ENCODE results near the gene NBAS.

Gene NBAS

GRCh38 chr2:15155959-15156574 is 405.1 kb downstream of the NBAS start:
- no peak for DNase-seq

DNA sequence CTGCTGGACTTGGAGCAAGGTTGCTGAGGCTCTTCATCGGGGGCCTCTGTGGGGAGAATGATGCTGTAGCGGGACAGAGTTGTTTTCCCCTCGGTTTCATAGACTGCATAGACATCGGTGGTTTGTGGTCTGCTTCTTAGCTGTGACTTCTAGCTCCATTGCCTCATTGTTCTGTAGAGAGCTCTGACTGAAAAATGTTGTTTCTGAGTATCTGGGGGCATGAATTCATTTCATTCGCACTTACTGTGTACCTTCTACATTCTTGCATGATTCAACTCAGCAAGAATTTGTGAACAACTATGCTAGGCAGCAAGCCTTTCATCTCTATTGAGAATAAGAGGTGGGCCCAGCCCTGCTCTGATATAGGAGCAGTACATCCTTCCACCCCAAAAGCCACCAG is 406.8 kb downstream of the NBAS start:
- no peak for DNase-seq

DNA sequence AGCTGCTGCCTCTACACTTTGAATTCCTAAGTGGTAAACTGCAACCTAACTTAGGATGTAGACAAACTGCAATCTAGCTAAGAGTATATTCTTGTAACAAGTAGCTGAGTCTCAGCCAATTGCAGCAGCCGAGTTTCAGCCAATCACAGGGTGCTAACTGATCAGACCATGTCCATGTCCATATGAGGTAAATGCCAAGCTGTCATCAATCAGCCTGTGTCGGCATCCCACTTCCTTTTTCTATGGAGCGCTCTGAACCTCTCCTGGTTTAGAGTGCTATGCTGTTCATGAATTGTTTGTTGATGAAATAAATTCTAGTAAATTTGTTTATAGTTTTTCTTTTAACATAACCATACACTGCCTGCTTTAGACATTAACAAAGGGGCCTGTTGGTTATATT is 408.8 kb downstream of the NBAS start:
- DNase-seq, result no peak

- no peak for DNase-seq
Observed at GRCh38 chr2:15149063-15149462, 412.1 kb downstream of the NBAS start.

GRCh38 chr2:15147591-15147990 is 413.5 kb downstream of the NBAS start:
- DNase-seq, result no peak

DNA sequence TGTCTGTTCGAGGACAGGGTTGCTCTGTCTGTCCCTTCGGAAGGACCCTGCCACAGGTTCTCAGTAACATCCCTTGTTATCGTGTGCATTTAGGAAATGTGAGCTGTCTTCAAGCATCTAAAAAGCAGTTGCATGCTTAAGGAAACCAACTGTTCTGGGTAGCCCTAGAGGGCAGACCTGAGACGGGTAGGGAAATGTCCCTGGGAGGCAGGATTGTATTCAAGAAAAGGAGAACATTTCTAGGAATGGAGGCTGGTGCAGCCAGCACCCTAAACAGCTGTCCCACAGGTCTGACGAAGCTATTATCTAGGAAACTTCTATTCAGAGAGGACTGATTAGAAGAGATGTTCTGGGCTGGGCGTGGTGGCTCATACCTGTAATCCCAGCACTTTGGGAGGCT is 414.2 kb downstream of the NBAS start:
- DNase-seq, result no peak

GRCh38 chr2:15145919-15146318 is 415.2 kb downstream of the NBAS start:
- DNase-seq, result no peak

GRCh38 chr2:15145046-15145817 is 415.9 kb downstream of the NBAS start:
- no peak for DNase-seq

DNA sequence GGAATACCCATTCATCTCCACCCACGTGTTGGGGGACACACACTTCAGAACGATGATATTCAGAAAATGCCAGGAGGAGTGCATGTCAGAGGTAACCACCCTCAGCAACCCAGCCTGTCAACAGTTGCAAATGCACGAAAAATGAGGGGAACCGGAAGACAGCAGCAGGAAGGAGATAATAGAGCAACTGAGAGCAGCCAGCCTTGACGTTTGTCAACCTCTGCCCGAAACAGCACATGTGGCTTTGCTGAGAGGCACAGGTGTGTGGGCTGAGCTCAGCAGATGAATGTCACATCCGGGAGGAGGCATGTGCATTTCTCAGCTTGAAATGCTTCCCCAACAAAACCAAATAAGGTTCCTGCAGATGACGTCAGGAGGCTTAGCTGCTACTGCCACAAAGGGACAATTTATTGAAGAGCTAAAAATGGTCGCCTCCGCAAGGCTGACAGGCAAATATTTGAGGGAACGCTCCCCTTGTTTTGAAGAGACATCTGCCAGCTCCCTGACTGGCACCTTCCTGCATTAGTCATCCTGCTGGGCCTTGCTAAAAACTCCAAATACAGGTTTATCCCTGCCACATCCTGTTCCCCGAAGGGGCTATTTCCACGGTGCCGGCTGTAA is 419.0 kb downstream of the NBAS start:
- no peak for DNase-seq

- DNase-seq, result no peak
Observed at GRCh38 chr2:15141211-15141610, 419.9 kb downstream of the NBAS start.

DNA sequence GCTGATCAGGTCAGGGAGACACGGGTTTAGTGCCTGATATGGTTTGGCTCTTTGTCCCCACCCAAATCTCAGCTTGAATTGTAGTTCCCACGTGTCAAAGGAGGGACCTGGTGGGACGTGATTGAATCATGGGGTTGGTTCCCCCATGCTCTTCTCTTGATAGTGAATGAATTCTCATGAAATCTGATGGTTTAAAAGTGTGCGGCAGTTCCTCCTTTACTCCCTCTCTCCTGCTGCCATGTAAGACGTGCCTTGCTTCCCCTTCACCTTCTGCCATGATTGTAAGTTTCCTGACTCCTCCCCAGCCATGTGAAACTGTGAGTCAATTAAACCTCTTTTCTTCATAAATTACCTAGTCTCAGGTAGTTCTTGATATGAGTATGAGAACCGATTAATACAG is 424.5 kb downstream of the NBAS start:
- no peak for DNase-seq

DNA sequence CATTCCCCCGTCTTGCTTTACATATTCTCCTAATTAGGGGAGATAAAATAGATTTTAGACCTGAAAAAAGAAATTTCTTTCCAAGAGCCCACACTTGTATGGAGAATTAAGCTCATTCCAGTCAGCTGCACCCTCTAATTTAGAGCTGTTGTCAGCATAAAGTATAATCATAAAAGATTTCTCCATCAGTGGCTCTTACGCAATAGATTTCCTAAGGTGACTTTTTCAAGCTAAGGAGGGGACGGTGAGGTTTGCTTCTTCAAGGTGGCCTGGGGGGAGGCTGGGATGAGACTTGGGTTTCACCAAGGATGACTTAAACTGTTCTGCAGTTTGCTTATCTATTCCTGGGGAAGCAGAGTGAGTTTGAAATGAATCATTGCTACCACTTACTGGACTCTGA is 426.2 kb downstream of the NBAS start:
- DNase-seq, result no peak

- DNase-seq, result no peak
Observed at GRCh38 chr2:15133461-15133860, 427.7 kb downstream of the NBAS start.

GRCh38 chr2:15128846-15129245 is 432.3 kb downstream of the NBAS start:
- DNase-seq, result no peak

- DNase-seq, result no peak
Observed at GRCh38 chr2:15127876-15128275, 433.3 kb downstream of the NBAS start.

DNA sequence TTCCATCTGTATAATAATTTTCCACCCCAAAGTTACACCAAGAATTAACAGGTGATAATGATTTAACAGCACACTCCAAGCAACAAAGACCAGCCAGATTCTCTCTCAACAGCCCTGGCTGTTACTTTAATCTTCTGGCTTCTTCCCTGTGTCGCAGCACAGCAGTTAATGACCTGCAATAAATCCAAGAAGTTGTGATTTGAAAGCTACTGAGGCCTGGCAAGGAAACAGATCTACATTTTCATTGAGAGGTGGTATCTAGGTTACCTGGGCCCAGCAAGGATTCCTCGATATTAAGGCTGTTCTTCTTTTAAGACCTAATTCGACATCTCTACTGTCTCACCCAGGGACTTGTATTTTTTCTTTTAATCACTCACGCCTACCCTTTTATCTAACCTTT is 433.8 kb downstream of the NBAS start:
- DNase-seq, result no peak

GRCh38 chr2:15126373-15126772 is 434.8 kb downstream of the NBAS start:
- no peak for DNase-seq

DNA sequence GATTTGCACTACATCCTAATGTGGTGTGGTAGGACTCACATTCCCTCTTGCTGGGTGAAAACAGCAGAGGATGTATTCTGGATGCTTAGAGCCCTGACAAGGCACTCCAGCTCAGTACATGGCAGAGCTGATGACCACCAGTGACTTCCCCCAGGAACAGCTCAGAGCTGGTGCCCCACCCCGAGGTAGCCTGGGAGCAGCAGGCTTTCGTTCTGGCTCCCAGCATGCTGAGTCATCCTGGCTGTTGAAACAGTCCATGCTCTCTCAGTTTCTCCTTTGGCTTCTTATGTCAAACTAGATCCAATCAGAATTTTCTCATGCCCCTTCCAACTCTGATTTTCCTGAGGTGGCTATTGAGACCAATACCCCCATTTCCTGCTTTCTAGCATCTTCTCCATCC is 438.2 kb downstream of the NBAS start:
- no peak for DNase-seq

DNA sequence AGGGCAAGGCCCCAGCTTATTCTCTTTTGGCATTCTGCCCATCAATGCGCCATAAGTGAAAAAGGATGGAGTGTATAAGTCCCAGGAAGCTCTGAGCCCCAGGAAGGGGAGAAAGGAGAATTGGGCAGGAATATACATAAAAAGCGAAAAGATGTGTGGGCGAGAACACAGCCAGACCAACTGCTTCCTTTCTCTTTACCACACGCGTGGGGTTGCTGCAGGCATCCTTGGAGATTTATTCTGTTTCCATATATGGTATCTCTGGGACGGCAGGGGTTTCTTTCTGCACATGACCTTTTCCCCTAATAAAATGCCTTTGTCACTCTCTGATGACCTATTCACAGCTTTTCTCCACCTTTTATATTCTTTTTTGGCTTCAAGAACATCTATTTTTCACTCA is 440.5 kb downstream of the NBAS start:
- DNase-seq, result no peak

DNA sequence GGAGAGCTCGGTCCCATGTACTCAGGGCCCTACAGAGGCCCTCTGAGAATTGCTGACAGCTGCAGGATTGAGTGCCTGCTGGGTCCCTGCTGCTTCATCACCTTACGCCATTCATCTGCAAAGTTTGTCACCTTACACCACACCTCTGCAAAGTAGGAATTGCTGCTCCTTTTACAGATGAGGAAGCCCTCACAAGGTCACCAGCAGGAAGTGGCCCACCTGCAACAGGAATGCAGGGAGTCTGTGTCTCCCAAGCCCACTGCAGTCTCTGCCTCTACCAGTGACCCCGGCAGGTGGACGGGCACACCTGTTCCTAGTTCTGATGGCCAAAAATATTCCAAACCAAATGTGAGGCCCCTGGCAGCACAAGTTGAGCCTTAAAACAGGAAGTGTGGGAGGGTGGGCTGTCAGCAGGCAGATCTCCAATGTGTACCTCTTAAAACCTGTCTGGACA is 441.4 kb downstream of the NBAS start:
- no peak for DNase-seq

GRCh38 chr2:15117409-15118050 is 443.6 kb downstream of the NBAS start:
- DNase-seq, result no peak
